Spleen (tissue), 11 donors: Measurements from ENCODE around the gene HOXA13. TPM values are rescaled to one million over a fixed set of nuclear protein-coding genes. Genes with fewer than 3 reads are reported as not detected.

Experiments
- DNase-seq: peaks from one replicate; pipeline ENCODE4 v3.0.0-alpha.2; 2020
- H3K27ac ChIP-seq, 8 donors: fragments of 200-600 bp; sonication (generic) in 7 of 8; 1 replicate in 4 of 8; 2 replicates in 4 of 8; pipeline versions ENCODE4 v1.5.0 to v1.8.0; 2016 to 2021; ENCODE audit warnings: inconsistent platforms in 4 of 8, mild to moderate bottlenecking in 4 of 8, moderate library complexity in 1 of 8
- H3K27me3 ChIP-seq, 7 donors: fragments of 200-600 bp; sonication (generic) in 6 of 7; replicated peaks in 1 of 7; 1 replicate in 4 of 7; 2 replicates in 3 of 7; pipeline versions ENCODE4 v1.5.0 to v1.8.0; 2016 to 2021; ENCODE audit warnings: inconsistent platforms in 3 of 7, mild to moderate bottlenecking in 1 of 7
- H3K36me3 ChIP-seq, 6 donors: fragments of 200-600 bp; sonication (generic) in 5 of 6; 1 replicate in 4 of 6; 2 replicates in 2 of 6; pipeline versions ENCODE4 v1.5.0 to v1.8.0; 2016 to 2021; ENCODE audit warnings: inconsistent platforms in 2 of 6
- H3K4me1 ChIP-seq, 6 donors: fragments of 200-600 bp; sonication (generic) in 5 of 6; 1 replicate in 3 of 6; 2 replicates in 3 of 6; pipeline versions ENCODE4 v1.5.0 to v1.8.0; 2016 to 2021; ENCODE audit warnings: inconsistent platforms in 3 of 6
- H3K4me3 ChIP-seq, 8 donors: fragments of 200-600 bp; sonication (generic) in 7 of 8; 1 replicate in 4 of 8; 2 replicates in 4 of 8; pipeline versions ENCODE4 v1.5.0 to v1.8.0; 2016 to 2021; ENCODE audit warnings: inconsistent platforms in 4 of 8, mild to moderate bottlenecking in 4 of 8, moderate library complexity in 2 of 8
- H3K9me3 ChIP-seq, 8 donors: fragments of 200-600 bp; sonication (generic) in 7 of 8; 1 replicate in 4 of 8; 2 replicates in 4 of 8; pipeline versions ENCODE4 v1.5.0 to v1.8.0; 2016 to 2021; ENCODE audit warnings: inconsistent platforms in 4 of 8
- CTCF ChIP-seq, 11 experiments: fragments of 200-600 bp in 7 of 11; fragments of 450-650 bp in 4 of 11; sonication (generic) in 4 of 11; IDR thresholded peaks in 8 of 11; conservative IDR thresholded peaks in 3 of 11; 1 replicate in 7 of 11; 2 replicates in 4 of 11; pipeline versions ENCODE4 v1.4.0 to v1.8.0; 2016 to 2021; ENCODE audit warnings: antibody characterized with exemption in 11 of 11, inconsistent platforms in 4 of 11, mild to moderate bottlenecking in 1 of 11
- POLR2A ChIP-seq, 3 donors: fragments of 450-650 bp; IDR thresholded peaks; one replicate each; pipeline ENCODE4 v1.5.1; 2017; ENCODE audit warnings: antibody characterized with exemption in 3 of 3, mild to moderate bottlenecking in 1 of 3
- POLR2AphosphoS5 ChIP-seq, 3 donors: sonication (generic); formaldehyde crosslinking; IDR thresholded peaks; one replicate each; pipeline ENCODE4 v1.5.1; 2017; ENCODE audit warnings: antibody characterized with exemption in 3 of 3
- WGBS, 5 donors: extraction: QIAGEN DNeasy Blood & Tissue Kit in 3 of 5; methylation state at CpG; one replicate each; pipeline versions ENCODE4 v1.1.5 to v1.1.7; 2013 to 2018; 5-methylcytosine and 5-hydroxymethylcytosine counted together
- intact Hi-C: fragments of 100-400 bp; cut with DNase I; formaldehyde crosslinking; loops from one replicate; pipeline ENCODE4 v1.15.0; 2023; ENCODE audit warnings: low total_unique reads
- polyA plus RNA-seq, 3 donors: library from polyadenylated mRNA; stranded (reverse); fragments of 200-250 nt; gene quantifications; one replicate each; pipeline ENCODE4 v1.2.1, GENCODE V29; 2013
- total RNA-seq, 7 donors: library from RNA; depleted of rRNA in 3 of 7; stranded (reverse); fragments of >200 nt in 3 of 7; fragmentation: NEBNext Ultra II Directional in 4 of 7; extraction: Animal tissue kit (Norgen Biotek cat#: 25700) in 4 of 7; gene quantifications; one replicate each; pipeline versions ENCODE4 v1.1.0 to v1.2.1, GENCODE V29; 2016 to 2021
- donor health status: healthy with polysubstance abuse.
- donor health status: DM: no; HTN: no; CAD: no; lungs with moderate emphysema.
- donor health status: DM: no; HTN: no; CAD: no.
- donor health status: Bipolar disorder and iron deficiency.
- donor health status: healthy.
- donor health status: DM: no; HTN: no; CAD: no.
- donor health status: DM: yes; HTN: yes; CAD: no.

HOXA13 gene
- total and polyA plus RNA-seq, 10 donors = not detected

GRCh38 chr7:27179503-27180430 is 20.1 kb downstream of the HOXA13 start:
- peaks cover 15 to 44% (median 30%) of the 10 kb centered on the region in 6 donors for H3K4me1 ChIP-seq
- H3K27me3 ChIP-seq = peaks cover 19 to 100% (median 100%) of the 10 kb centered on the region in 7 donors
- intact Hi-C loops = loop anchor here (10.0 kb wide), 1 partner anchor 1325 kb away; no protein-coding TSS in a partner anchor
- H3K27ac ChIP-seq = no peak overlapping the region
- TF ChIP-seq POLR2AphosphoS5 (IDR thresholded peaks at IDR 0.05) (peak; percentile 25 to 70 (median 60)), CTCF (IDR thresholded peaks at IDR 0.05 in 8 of 11, conservative IDR thresholded peaks at IDR 0.05 in 3 of 11) (peak; percentile 23 to 91 (median 81)), POLR2A (IDR thresholded peaks at IDR 0.05) (no peak)
- DNase-seq = peak; percentile 89
- no peaks in the 10 kb centered on the region for H3K36me3 ChIP-seq
- H3K4me3 ChIP-seq = peak overlapping the region in 2 of 8 donors; percentile 8 to 48
- WGBS, 5 donors = 16 to 28% (median 19%) methylated on average over 52 to 56 of the region's 56 CpGs
- H3K9me3 ChIP-seq = no peaks in the 10 kb centered on the region

- WGBS, 5 donors = 63 to 75% (median 71%) methylated on average over 14 of the region's 14 CpGs
- peak; percentile 14 for DNase-seq
- intact Hi-C loops = no loop called here
- no peak for TF ChIP-seq POLR2AphosphoS5 (IDR thresholded peaks at IDR 0.05)
- TF ChIP-seq POLR2A (IDR thresholded peaks at IDR 0.05) = no peak
- TF ChIP-seq CTCF (IDR thresholded peaks at IDR 0.05 in 8 of 11, conservative IDR thresholded peaks at IDR 0.05 in 3 of 11) = no peak
- H3K9me3 ChIP-seq = no peaks in the 10 kb centered on the region
- no peak overlapping the region for H3K27ac ChIP-seq
- H3K27me3 ChIP-seq = peaks cover 19 to 100% (median 100%) of the 10 kb centered on the region in 7 donors
- H3K4me3 ChIP-seq = no peak overlapping the region
- no peaks in the 10 kb centered on the region for H3K36me3 ChIP-seq
- peaks cover 13 to 44% (median 29%) of the 10 kb centered on the region in 6 donors for H3K4me1 ChIP-seq
These were observed 20.9 kb downstream of the HOXA13 start for GRCh38 chr7:27179030-27179429.

- Histone ChIP-seq H3K36me3 (no peaks in the 10 kb centered on the region), H3K9me3 (no peaks in the 10 kb centered on the region), H3K4me1 (peaks cover 16 to 44% (median 29%) of the 10 kb centered on the region in 6 donors), H3K27ac (no peak overlapping the region), H3K4me3 (no peak overlapping the region), H3K27me3 (peaks cover 19 to 100% (median 100%) of the 10 kb centered on the region in 7 donors)
- intact Hi-C loops = no loop called here
- 90 to 95% (median 92%) methylated on average over 6 of the region's 6 CpGs for WGBS, 5 donors
- peak; percentile 1 for DNase-seq
- no peak for TF ChIP-seq POLR2AphosphoS5 (IDR thresholded peaks at IDR 0.05)
These were observed 21.5 kb downstream of the HOXA13 start for GRCh38 chr7:27178366-27178765.

GRCh38 chr7:27177795-27178320 is 22.0 kb downstream of the HOXA13 start:
- H3K27me3 ChIP-seq = peaks cover 20 to 100% (median 100%) of the 10 kb centered on the region in 7 donors
- intact Hi-C loops = no loop called here

More at GRCh38 chr7:27177795-27178320, 22.0 kb downstream of the HOXA13 start:
- Histone ChIP-seq H3K4me3 (no peak overlapping the region), H3K27ac (no peak overlapping the region), H3K36me3 (no peaks in the 10 kb centered on the region), H3K4me1 (peaks cover 20 to 44% (median 30%) of the 10 kb centered on the region in 6 donors), H3K9me3 (no peaks in the 10 kb centered on the region)
- peak; percentile 1 for DNase-seq
- TF ChIP-seq POLR2AphosphoS5 (IDR thresholded peaks at IDR 0.05) (no peak), CTCF (IDR thresholded peaks at IDR 0.05 in 8 of 11, conservative IDR thresholded peaks at IDR 0.05 in 3 of 11) (no peak), POLR2A (IDR thresholded peaks at IDR 0.05) (no peak)
- 88 to 94% (median 90%) methylated on average over 5 of the region's 5 CpGs for WGBS, 5 donors
